Upper lobe of left lung (tissue), 6 donors: ENCODE results near the gene RYK. TPM values are rescaled to one million over a fixed set of nuclear protein-coding genes. Genes with fewer than 3 reads are reported as not detected.
"Not testable (repeated sequence)": the region's sequence is repeated elsewhere in the genome, so short reads cannot be mapped to it uniquely, and the experiment has no call there.

Source experiments
- ATAC-seq, 2 donors: fragments of 200-7000 bp; cut with Tn5 transposase; one replicate each; pipeline ENCODE4 v1.9.1; 2022; ENCODE audit warnings: mild to moderate bottlenecking in 2 of 2, moderate library complexity in 2 of 2; ENCODE audit not compliant: low FRiP score in 2 of 2
- DNase-seq, 2 donors: peaks; one replicate each; pipeline ENCODE4 v3.0.0-alpha.2; 2019 to 2020
- H3K27ac ChIP-seq, 4 donors: fragments of 200-600 bp; sonication (generic); one replicate each; pipeline ENCODE4 v1.5.1; 2016 to 2019
- H3K27me3 ChIP-seq, 4 donors: fragments of 200-600 bp; sonication (generic); one replicate each; pipeline ENCODE4 v1.5.1; 2017 to 2019
- H3K36me3 ChIP-seq, 4 donors: fragments of 200-600 bp; sonication (generic); one replicate each; pipeline ENCODE4 v1.5.1; 2016 to 2019
- H3K4me1 ChIP-seq, 4 donors: fragments of 200-600 bp; sonication (generic); one replicate each; pipeline ENCODE4 v1.5.1; 2018 to 2019
- H3K4me3 ChIP-seq, 4 donors: fragments of 200-600 bp; sonication (generic); one replicate each; pipeline ENCODE4 v1.5.1; 2017 to 2019; ENCODE audit warnings: mild to moderate bottlenecking in 2 of 4, moderate library complexity in 1 of 4
- H3K9me3 ChIP-seq, 4 donors: fragments of 200-600 bp; sonication (generic); one replicate each; pipeline ENCODE4 v1.5.1; 2018 to 2019
- CTCF ChIP-seq, 6 experiments: fragments of 450-650 bp in 4 of 6; fragments of 200-600 bp in 2 of 6; sonication (generic) in 2 of 6; IDR thresholded peaks; one replicate each; pipeline ENCODE4 v1.5.1; 2016 to 2019; ENCODE audit warnings: antibody characterized with exemption in 6 of 6
- EP300 ChIP-seq, 4 donors: sonication (generic); formaldehyde crosslinking; IDR thresholded peaks; one replicate each; pipeline ENCODE4 v1.5.1; 2017; ENCODE audit warnings: antibody characterized with exemption in 4 of 4, control low read depth in 2 of 4
- POLR2A ChIP-seq, 4 donors: fragments of 450-650 bp; IDR thresholded peaks; one replicate each; pipeline ENCODE4 v1.5.1; 2016 to 2017; ENCODE audit warnings: antibody characterized with exemption in 4 of 4, mild to moderate bottlenecking in 2 of 4
- POLR2AphosphoS5 ChIP-seq, 2 donors: sonication (generic); formaldehyde crosslinking; IDR thresholded peaks; one replicate each; pipeline ENCODE4 v1.5.1; 2017; ENCODE audit warnings: antibody characterized with exemption in 2 of 2
- WGBS, 2 donors: methylation state at CpG; one replicate each; pipeline ENCODE4 v1.1.5; 2017 to 2018; 5-methylcytosine and 5-hydroxymethylcytosine counted together
- total RNA-seq, 6 donors: library from RNA; depleted of rRNA in 4 of 6; stranded (reverse); fragments of >200 nt in 4 of 6; gene quantifications; one replicate each; pipeline versions ENCODE4 v1.1.0 to v1.2.1, GENCODE V29; 2016 to 2021
- donor health status: DM: no; HTN: no; CAD: no; lungs with moderate emphysema.
- donor health status: DM: no; HTN: yes; CAD: no; lungs with severe emphysema.

RYK gene
- total RNA-seq, 6 donors from 2014 or later: 14.9 to 105 (median 52.4) TPM

- H3K27ac ChIP-seq: no peak overlapping the region
- no peaks in the 10 kb centered on the region for H3K36me3 ChIP-seq
- H3K4me1 ChIP-seq: peaks cover 7 to 14% (median 10%) of the 10 kb centered on the region in 4 donors
- H3K9me3 ChIP-seq: no peaks in the 10 kb centered on the region
- TF ChIP-seq POLR2AphosphoS5 (IDR thresholded peaks at IDR 0.05) (no peak), EP300 (IDR thresholded peaks at IDR 0.05) (no peak), CTCF (IDR thresholded peaks at IDR 0.05) (no peak), POLR2A (IDR thresholded peaks at IDR 0.05) (no peak)
- WGBS, 2 donors: 83 to 86% methylated on average over 8 of the region's 8 CpGs
- no peaks in the 10 kb centered on the region for H3K27me3 ChIP-seq
- H3K4me3 ChIP-seq: no peak overlapping the region
- ATAC-seq (no peak), DNase-seq (no peak)
Observed at GRCh38 chr3:134229038-134229437, 21.6 kb downstream of the RYK start.

GRCh38 chr3:134228479-134228878 is 22.2 kb downstream of the RYK start:
- ATAC-seq (no peak), DNase-seq (no peak)
- no peak overlapping the region for H3K4me3 ChIP-seq
- H3K9me3 ChIP-seq: no peaks in the 10 kb centered on the region
- peaks cover 7 to 15% (median 13%) of the 10 kb centered on the region in 4 donors for H3K4me1 ChIP-seq
- H3K27me3 ChIP-seq: no peaks in the 10 kb centered on the region
- no peaks in the 10 kb centered on the region for H3K36me3 ChIP-seq
- WGBS, 2 donors: 93 to 100% methylated on average over 2 of the region's 2 CpGs
- no peak overlapping the region for H3K27ac ChIP-seq
- TF ChIP-seq EP300 (IDR thresholded peaks at IDR 0.05) (no peak), POLR2A (IDR thresholded peaks at IDR 0.05) (no peak), CTCF (IDR thresholded peaks at IDR 0.05) (no peak), POLR2AphosphoS5 (IDR thresholded peaks at IDR 0.05) (no peak)

GRCh38 chr3:134228035-134228434 is 22.6 kb downstream of the RYK start:
- 90 to 92% methylated on average over 6 of the region's 6 CpGs for WGBS, 2 donors
- Histone ChIP-seq H3K27me3 (no peaks in the 10 kb centered on the region), H3K9me3 (no peaks in the 10 kb centered on the region), H3K36me3 (no peaks in the 10 kb centered on the region), H3K4me1 (peaks cover 7 to 15% (median 13%) of the 10 kb centered on the region in 4 donors), H3K4me3 (no peak overlapping the region), H3K27ac (no peak overlapping the region)
- DNase-seq (no peak), ATAC-seq (no peak)
- no peak for TF ChIP-seq POLR2AphosphoS5 (IDR thresholded peaks at IDR 0.05)
- TF ChIP-seq CTCF (IDR thresholded peaks at IDR 0.05): no peak
- TF ChIP-seq EP300 (IDR thresholded peaks at IDR 0.05): no peak
- no peak for TF ChIP-seq POLR2A (IDR thresholded peaks at IDR 0.05)

- H3K27me3 ChIP-seq, DNase-seq, H3K27ac ChIP-seq, H3K4me3 ChIP-seq, ATAC-seq, H3K36me3 ChIP-seq, H3K9me3 ChIP-seq: not testable (repeated sequence)
- peak in 1 of 6 experiments; percentile 29 for TF ChIP-seq CTCF (IDR thresholded peaks at IDR 0.05)
- peaks cover 0 to 17% (median 6%) of the 10 kb centered on the region in 4 donors for H3K4me1 ChIP-seq
- 88 to 97% methylated on average over 1 of the region's 1 CpG for WGBS, 2 donors
Observed at GRCh38 chr3:134224796-134225156, 25.9 kb downstream of the RYK start.

GRCh38 chr3:134222835-134223234 is 27.8 kb downstream of the RYK start:
- ATAC-seq: no peak
- H3K9me3 ChIP-seq: no peaks in the 10 kb centered on the region
- peaks cover 0 to 17% (median 6%) of the 10 kb centered on the region in 4 donors for H3K4me1 ChIP-seq
- no peaks in the 10 kb centered on the region for H3K27me3 ChIP-seq
- peaks cover 0 to 5% (median 4%) of the 10 kb centered on the region in 4 donors for H3K36me3 ChIP-seq
- no peak overlapping the region for H3K4me3 ChIP-seq
- WGBS, 2 donors: 73 to 90% methylated on average over 2 of the region's 2 CpGs
- no peak overlapping the region for H3K27ac ChIP-seq
- no peak for DNase-seq
- TF ChIP-seq CTCF (IDR thresholded peaks at IDR 0.05) (no peak), POLR2AphosphoS5 (IDR thresholded peaks at IDR 0.05) (no peak), EP300 (IDR thresholded peaks at IDR 0.05) (no peak), POLR2A (IDR thresholded peaks at IDR 0.05) (no peak)
